B cell (primary cell): ENCODE data around the gene EPB41L3. TPM values are rescaled to one million over a fixed set of nuclear protein-coding genes. Genes with fewer than 3 reads are reported as not detected.

Experiments
- ATAC-seq: fragments of 200-7000 bp; cut with Tn5 transposase; one replicate; pipeline ENCODE4 v1.10.0; 2021; ENCODE audit warnings: low read depth, mild to moderate bottlenecking, moderate number of reproducible peaks, moderate library complexity
- CTCF ChIA-PET: fragments of 350-600 bp; sonication (Branson Sonifier 250); formaldehyde crosslinking; loops from one replicate; lab custom pipeline; 2021; ENCODE audit warnings: antibody characterized with exemption, inconsistent platforms; lab: Charles Lee
- POLR2A ChIA-PET: fragments of 350-600 bp; sonication (Branson Sonifier 250); formaldehyde crosslinking; loops from one replicate; lab custom pipeline; 2021; ENCODE audit warnings: antibody characterized with exemption; lab: Charles Lee
- DNase-seq: peaks from one replicate; pipeline ENCODE4 v3.0.0; 2013
- H2AFZ ChIP-seq: 2 replicates; pipeline ENCODE4 v1.6.1; 2012; ENCODE audit warnings: mild to moderate bottlenecking, low read depth, low read length; ENCODE audit not compliant: insufficient read depth, poor library complexity, severe bottlenecking
- H3K27ac ChIP-seq, 2 donors: 1 replicate in 1 of 2; 2 replicates in 1 of 2; pipeline ENCODE4 v1.5.1; 2012 to 2013; ENCODE audit warnings: low read length in 2 of 2, mild to moderate bottlenecking in 2 of 2, moderate library complexity in 1 of 2
- H3K27me3 ChIP-seq, 4 experiments: fragments of 200-600 bp in 1 of 4; sonication (generic) in 1 of 4; replicated peaks in 1 of 4; 1 replicate in 2 of 4; 2 replicates in 2 of 4; pipeline versions ENCODE4 v1.6.1 to v1.7.0; 2013 to 2016; ENCODE audit warnings: low read length in 3 of 4, mild to moderate bottlenecking in 2 of 4, mixed read lengths in 1 of 4, moderate library complexity in 1 of 4; ENCODE audit not compliant: insufficient read depth in 4 of 4, control insufficient read depth in 3 of 4; ENCODE audit errors: control extremely low read depth in 1 of 4
- H3K36me3 ChIP-seq, 2 experiments: replicated peaks in 1 of 2; 1 replicate in 1 of 2; 2 replicates in 1 of 2; pipeline versions ENCODE4 v1.6.1 to v1.7.1; 2013; ENCODE audit warnings: low read length in 1 of 2; ENCODE audit not compliant: insufficient read depth in 2 of 2, control insufficient read depth in 1 of 2; ENCODE audit errors: control extremely low read depth in 1 of 2, extremely low read depth in 1 of 2
- H3K4me1 ChIP-seq, 2 donors: fragments of 200-600 bp in 1 of 2; sonication (generic) in 1 of 2; 1 replicate in 1 of 2; 2 replicates in 1 of 2; pipeline versions ENCODE4 v1.5.1 to v1.6.1; 2013 to 2017; ENCODE audit warnings: low read length in 2 of 2; ENCODE audit not compliant: control insufficient read depth in 2 of 2, insufficient read depth in 2 of 2
- H3K4me2 ChIP-seq: replicated peaks from 2 replicates; pipeline ENCODE3; 2012; ENCODE audit warnings: mild to moderate bottlenecking, low read depth, low read length; ENCODE audit not compliant: poor library complexity, severe bottlenecking
- H3K4me3 ChIP-seq, 5 experiments: fragments of 200-600 bp in 1 of 5; sonication (generic) in 1 of 5; 1 replicate in 3 of 5; 2 replicates in 2 of 5; pipeline versions ENCODE4 v1.5.1 to v1.7.0; 2011 to 2016; ENCODE audit warnings: low read length in 4 of 5, mild to moderate bottlenecking in 4 of 5, low read depth in 2 of 5, control low read depth in 1 of 5, moderate library complexity in 1 of 5; ENCODE audit not compliant: insufficient read depth in 1 of 5; ENCODE audit errors: control extremely low read depth in 1 of 5, extremely low read depth in 1 of 5
- H3K79me2 ChIP-seq: fragments of 200-600 bp; sonication (generic); one replicate; pipeline ENCODE4 v1.6.0; 2016; ENCODE audit warnings: low read length; ENCODE audit not compliant: control insufficient read depth, insufficient read depth
- H3K9ac ChIP-seq: fragments of 200-600 bp; sonication (generic); 2 replicates; pipeline ENCODE4 v1.6.1; 2017; ENCODE audit warnings: mild to moderate bottlenecking, low read length, moderate library complexity
- H3K9me3 ChIP-seq, 3 donors: one replicate each; pipeline versions ENCODE4 v1.6.1 to v1.7.1; 2013; ENCODE audit warnings: low read length in 2 of 3; ENCODE audit not compliant: control insufficient read depth in 2 of 3, insufficient read depth in 1 of 3; ENCODE audit errors: control extremely low read depth in 1 of 3
- H4K20me1 ChIP-seq: 2 replicates; pipeline ENCODE4 v1.6.0; 2012; ENCODE audit warnings: mild to moderate bottlenecking, low read length; ENCODE audit not compliant: insufficient read depth, control insufficient read depth, poor library complexity, severe bottlenecking
- H3K27ac Mint-ChIP-seq: one replicate; pipeline ENCODE4 v1.8.0; 2021; ENCODE audit warnings: mixed read lengths
- H3K27me3 Mint-ChIP-seq: one replicate; pipeline ENCODE4 v1.8.0; 2021; ENCODE audit warnings: mixed read lengths
- H3K4me1 Mint-ChIP-seq: one replicate; pipeline ENCODE4 v1.8.0; 2021; ENCODE audit warnings: mixed read lengths
- H3K4me3 Mint-ChIP-seq: one replicate; pipeline ENCODE4 v1.8.0; 2021; ENCODE audit warnings: mixed read lengths
- H3K9me3 Mint-ChIP-seq: one replicate; pipeline ENCODE4 v1.8.0; 2022; ENCODE audit warnings: mixed read lengths; ENCODE audit not compliant: insufficient read depth
- EZH2 ChIP-seq: IDR thresholded peaks from 2 replicates; pipeline ENCODE4 v1.6.1; 2012; ENCODE audit warnings: borderline replicate concordance, low read depth, mild to moderate bottlenecking, moderate library complexity, low read length; ENCODE audit not compliant: insufficient read depth, poor library complexity, severe bottlenecking
- WGBS: methylation state at CpG from one replicate; pipeline ENCODE4 v1.1.5; 2013; ENCODE audit warnings: missing lambda C conversion rate; ENCODE audit not compliant: insufficient coverage; 5-methylcytosine and 5-hydroxymethylcytosine counted together
- intact Hi-C: fragments of 100-400 bp; cut with micrococcal nuclease; formaldehyde crosslinking; loops from one replicate; pipeline ENCODE4 v1.10.0; 2022
- polyA plus RNA-seq: library from polyadenylated mRNA; depleted of rRNA; stranded (reverse); fragments of >200 nt; gene quantifications from 2 replicates; pipeline ENCODE4 v1.2.3, GENCODE V29; 2012
- total RNA-seq, 2 donors: library from RNA; stranded (reverse); fragments of 120-200 nt in 1 of 2; gene quantifications; 1 replicate in 1 of 2; 2 replicates in 1 of 2; pipeline versions ENCODE4 v1.2.3 to v1.2.4, GENCODE V29; 2013 to 2022
- TF ChIP-seq, protein P1 (sequence below): fragments of 200-600 bp; IDR thresholded peaks from one replicate; pipeline ENCODE4 v1.8.0; 2022; ENCODE audit warnings: antibody characterized with exemption, mild to moderate bottlenecking

Gene EPB41L3
- total and polyA plus RNA-seq, 2 donors (not counting 1 experiment from before 2014, with no cell fraction given), result 0.57 to 0.58 TPM

DNA sequence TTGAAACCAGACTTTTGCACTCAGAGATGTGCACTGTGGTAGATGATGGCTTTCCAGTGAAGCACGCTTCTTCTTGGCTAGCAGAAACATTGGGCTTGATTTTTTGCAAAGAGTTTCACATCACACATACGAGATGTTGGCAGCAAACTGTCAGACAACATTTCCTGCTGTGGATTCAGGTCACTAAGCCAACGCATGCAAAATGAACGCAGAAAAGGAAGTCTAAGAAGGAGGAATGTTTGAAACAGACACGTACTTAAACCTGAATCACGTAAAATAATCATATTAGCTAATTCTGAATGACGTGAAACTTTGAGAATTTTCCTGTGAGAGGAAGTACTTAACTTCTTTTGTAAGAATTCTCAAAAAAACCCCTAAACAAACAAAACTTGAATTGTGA lies 88.1 kb downstream of the EPB41L3 start:
- Histone ChIP-seq H3K79me2 (no peaks in the 10 kb centered on the region), H4K20me1 (no peaks in the 10 kb centered on the region), H3K9ac (no peak overlapping the region), H3K9me3 (no peaks in the 10 kb centered on the region), H3K4me3 (no peak overlapping the region), H3K4me1 (peaks cover 0 to 3% of the 10 kb centered on the region in 2 donors), H2AFZ (peak overlapping the region; percentile 6), H3K27ac (no peak overlapping the region), H3K27me3 (no peaks in the 10 kb centered on the region), H3K4me2 (no peak overlapping the region), H3K36me3 (no peaks in the 10 kb centered on the region)
- no peak for TF ChIP-seq EZH2
- TF ChIP-seq, protein P1, sequence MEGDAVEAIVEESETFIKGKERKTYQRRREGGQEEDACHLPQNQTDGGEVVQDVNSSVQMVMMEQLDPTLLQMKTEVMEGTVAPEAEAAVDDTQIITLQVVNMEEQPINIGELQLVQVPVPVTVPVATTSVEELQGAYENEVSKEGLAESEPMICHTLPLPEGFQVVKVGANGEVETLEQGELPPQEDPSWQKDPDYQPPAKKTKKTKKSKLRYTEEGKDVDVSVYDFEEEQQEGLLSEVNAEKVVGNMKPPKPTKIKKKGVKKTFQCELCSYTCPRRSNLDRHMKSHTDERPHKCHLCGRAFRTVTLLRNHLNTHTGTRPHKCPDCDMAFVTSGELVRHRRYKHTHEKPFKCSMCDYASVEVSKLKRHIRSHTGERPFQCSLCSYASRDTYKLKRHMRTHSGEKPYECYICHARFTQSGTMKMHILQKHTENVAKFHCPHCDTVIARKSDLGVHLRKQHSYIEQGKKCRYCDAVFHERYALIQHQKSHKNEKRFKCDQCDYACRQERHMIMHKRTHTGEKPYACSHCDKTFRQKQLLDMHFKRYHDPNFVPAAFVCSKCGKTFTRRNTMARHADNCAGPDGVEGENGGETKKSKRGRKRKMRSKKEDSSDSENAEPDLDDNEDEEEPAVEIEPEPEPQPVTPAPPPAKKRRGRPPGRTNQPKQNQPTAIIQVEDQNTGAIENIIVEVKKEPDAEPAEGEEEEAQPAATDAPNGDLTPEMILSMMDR, result no peak
- no peak overlapping the region for H3K4me3 Mint-ChIP-seq
- intact Hi-C loops, result no loop called here
- H3K4me1 Mint-ChIP-seq, result no peaks in the 10 kb centered on the region
- 54% methylated on average over 2 of the region's 7 CpGs for WGBS
- H3K9me3 Mint-ChIP-seq, result no peaks in the 10 kb centered on the region
- DNase-seq (peak; percentile 10), ATAC-seq (no peak)
- H3K27ac Mint-ChIP-seq, result no peak overlapping the region
- peaks cover 6% of the 10 kb centered on the region for H3K27me3 Mint-ChIP-seq
- POLR2A ChIA-PET, result no interaction called here
- CTCF ChIA-PET, result no interaction called here

DNA sequence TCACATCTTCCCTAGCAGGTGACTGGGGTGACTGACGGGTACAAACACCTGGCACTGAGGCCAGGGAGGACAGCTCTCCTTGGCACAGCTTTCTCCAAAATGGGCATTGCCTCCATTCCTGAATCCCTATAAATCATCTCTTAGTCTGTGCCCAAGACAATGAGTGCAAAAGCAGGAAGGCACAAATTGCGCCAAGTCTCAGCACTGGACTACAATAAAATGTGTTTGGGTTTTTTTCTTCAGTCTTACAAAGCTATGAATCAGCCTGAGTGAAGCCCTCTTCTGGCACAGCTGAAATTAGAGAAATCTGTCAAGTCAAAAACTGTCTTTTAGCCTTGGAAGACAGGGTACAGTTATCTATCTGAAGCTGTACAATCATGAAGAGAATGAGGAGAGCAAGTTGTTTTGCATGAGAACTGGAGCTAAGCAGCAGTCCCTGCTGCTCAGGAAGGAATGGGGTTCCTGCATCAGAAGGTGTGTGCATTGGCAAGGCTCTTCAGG lies 90.8 kb downstream of the EPB41L3 start:
- no peaks in the 10 kb centered on the region for H3K4me1 Mint-ChIP-seq
- no peak overlapping the region for H3K4me3 Mint-ChIP-seq
- POLR2A ChIA-PET, result no interaction called here
- Histone ChIP-seq H3K36me3 (no peaks in the 10 kb centered on the region), H2AFZ (no peak overlapping the region), H3K4me2 (no peak overlapping the region), H3K27ac (no peak overlapping the region), H3K9me3 (no peaks in the 10 kb centered on the region), H4K20me1 (no peaks in the 10 kb centered on the region), H3K9ac (no peak overlapping the region), H3K79me2 (no peaks in the 10 kb centered on the region), H3K4me3 (no peak overlapping the region), H3K27me3 (no peaks in the 10 kb centered on the region), H3K4me1 (peaks cover 0 to 3% of the 10 kb centered on the region in 2 donors)
- peaks cover 6% of the 10 kb centered on the region for H3K27me3 Mint-ChIP-seq
- ATAC-seq (no peak), DNase-seq (no peak)
- H3K27ac Mint-ChIP-seq, result no peak overlapping the region
- intact Hi-C loops, result no loop called here
- TF ChIP-seq EZH2, result no peak
- TF ChIP-seq, protein P1, result no peak
- WGBS, result no CpG with 5 or more reads among the region's 2 CpGs
- H3K9me3 Mint-ChIP-seq, result no peaks in the 10 kb centered on the region
- CTCF ChIA-PET, result interaction anchor here (0.6 kb wide), 1 partner anchor 174 kb away, joined by 4 read pairs; no protein-coding TSS in a partner anchor
